Endothelial cell of umbilical vein (primary cell): ENCODE data around the gene KCNK16. TPM values are rescaled to one million over a fixed set of nuclear protein-coding genes. Genes with fewer than 3 reads are reported as not detected.
"Not testable (repeated sequence)": the region's sequence is repeated elsewhere in the genome, so short reads cannot be mapped to it uniquely, and the experiment has no call there.

ENCODE experiments used
- BruUV-seq: library from RNA; stranded (reverse); fragments of 400-500 nt; replicated peaks from 2 replicates; lab custom pipeline; 2021; lab: Mats Ljungman, UMichigan
- CTCF ChIA-PET: fragments of 300-600, 350-600 bp; sonication (Branson Sonifier 250); formaldehyde crosslinking; loops from one replicate; lab custom pipeline; 2021; ENCODE audit warnings: antibody characterized with exemption, inconsistent platforms; lab: Charles Lee
- POLR2A ChIA-PET: fragments of 300-600, 350-600 bp; sonication (Branson Sonifier 250); formaldehyde crosslinking; loops from one replicate; lab custom pipeline; 2021; ENCODE audit warnings: antibody characterized with exemption, inconsistent platforms; lab: Charles Lee
- DNase-seq: peaks from one replicate; pipeline ENCODE4 v3.0.0-alpha.2; 2011; ENCODE audit warnings: low read depth, low spot score
- FAIRE-seq: peaks from 2 replicates; lab custom pipeline; 2011; peaks lifted over from hg19 to GRCh38; lab: Jason Lieb, UNC
- H2AFZ ChIP-seq: 2 replicates; pipeline ENCODE4 v1.6.0; 2012; ENCODE audit warnings: low read depth, low read length, control low read depth, inconsistent platforms
- H3K27ac ChIP-seq: 2 replicates; pipeline ENCODE4 v1.5.1; 2011; ENCODE audit warnings: low read depth, mild to moderate bottlenecking, control low read depth, low read length, moderate library complexity; ENCODE audit not compliant: insufficient read depth
- H3K27me3 ChIP-seq, 2 experiments: 2 replicates each; pipeline versions ENCODE4 v1.6.0 to v1.6.1; 2011; ENCODE audit warnings: low read length in 2 of 2, mixed read lengths in 1 of 2; ENCODE audit not compliant: control insufficient read depth in 2 of 2, insufficient read depth in 2 of 2
- H3K36me3 ChIP-seq, 2 experiments: 2 replicates in 1 of 2; 3 replicates in 1 of 2; pipeline ENCODE4 v1.5.1; 2011; ENCODE audit warnings: low read length in 2 of 2, mild to moderate bottlenecking in 1 of 2, moderate library complexity in 1 of 2; ENCODE audit not compliant: control insufficient read depth in 2 of 2, insufficient read depth in 2 of 2; ENCODE audit errors: extremely low read depth in 1 of 2
- H3K4me1 ChIP-seq: 3 replicates; pipeline ENCODE4 v1.5.1; 2011; ENCODE audit warnings: mild to moderate bottlenecking, low read length; ENCODE audit not compliant: control insufficient read depth, insufficient read depth; ENCODE audit errors: extremely low read depth
- H3K4me2 ChIP-seq: 2 replicates; pipeline ENCODE4 v1.6.1; 2011; ENCODE audit warnings: low read length, control low read depth, mixed read lengths; ENCODE audit not compliant: insufficient read depth
- H3K4me3 ChIP-seq, 3 experiments: fragments of 200-600 bp in 1 of 3; sonication (generic), shearing (Covaris generic) in 1 of 3; replicated peaks in 1 of 3; 2 replicates each; pipeline ENCODE4 v1.5.1; 2011 to 2016; ENCODE audit warnings: control low read depth in 3 of 3, low read length in 3 of 3, mild to moderate bottlenecking in 2 of 3, inconsistent platforms in 1 of 3, low read depth in 1 of 3, moderate library complexity in 1 of 3; ENCODE audit not compliant: insufficient read depth in 1 of 3
- H3K79me2 ChIP-seq: 2 replicates; pipeline ENCODE4 v1.6.0; 2012; ENCODE audit warnings: low read length, inconsistent platforms; ENCODE audit not compliant: control insufficient read depth, insufficient read depth
- H3K9ac ChIP-seq: replicated peaks from 2 replicates; pipeline ENCODE3; 2011; ENCODE audit warnings: low read length, control low read depth; ENCODE audit not compliant: insufficient read depth; ENCODE audit errors: extremely low read depth
- H3K9me1 ChIP-seq: replicated peaks from 3 replicates; pipeline ENCODE4 v1.6.0; 2011; ENCODE audit warnings: mild to moderate bottlenecking, low read length; ENCODE audit not compliant: control insufficient read depth, insufficient read depth; ENCODE audit errors: extremely low read depth
- H3K9me3 ChIP-seq: replicated peaks from 2 replicates; pipeline ENCODE4 v1.5.1; 2012; ENCODE audit warnings: low read length, inconsistent platforms; ENCODE audit not compliant: control insufficient read depth, insufficient read depth
- H4K20me1 ChIP-seq: replicated peaks from 2 replicates; pipeline ENCODE3; 2011; ENCODE audit warnings: mild to moderate bottlenecking, low read length; ENCODE audit not compliant: control insufficient read depth, insufficient read depth; ENCODE audit errors: extremely low read depth
- EZH2 ChIP-seq: IDR thresholded peaks from 2 replicates; pipeline ENCODE4 v1.6.1; 2012; ENCODE audit warnings: borderline replicate concordance, low read depth, mild to moderate bottlenecking, moderate library complexity, low read length, inconsistent platforms; ENCODE audit not compliant: severe bottlenecking
- FOS ChIP-seq: IDR thresholded peaks from 2 replicates; pipeline ENCODE4 v1.6.1; 2011; ENCODE audit warnings: mild to moderate bottlenecking, low read length, moderate library complexity, borderline replicate concordance; ENCODE audit not compliant: insufficient read depth
- GATA2 ChIP-seq: IDR thresholded peaks from 2 replicates; pipeline ENCODE4 v1.7.0; 2011; ENCODE audit warnings: low read depth, mild to moderate bottlenecking, moderate library complexity, mixed read lengths, low read length; ENCODE audit not compliant: insufficient read length, insufficient read depth
- JUN ChIP-seq: IDR thresholded peaks from 2 replicates; pipeline ENCODE4 v1.6.1; 2011; ENCODE audit warnings: borderline replicate concordance, low read depth; ENCODE audit not compliant: insufficient read length, insufficient read depth
- MYC ChIP-seq: IDR thresholded peaks from one replicate; pipeline ENCODE4 v1.6.1; 2011; ENCODE audit warnings: mild to moderate bottlenecking, low read depth, low read length
- POLR2A ChIP-seq: IDR thresholded peaks from 2 replicates; pipeline ENCODE4 v1.6.1; 2012; ENCODE audit warnings: low read depth, mild to moderate bottlenecking, control low read depth, low read length
- POLR2AphosphoS5 ChIP-seq: IDR thresholded peaks from 2 replicates; pipeline ENCODE4 v1.6.1; 2012; ENCODE audit warnings: low read depth, mild to moderate bottlenecking, control low read depth, low read length, moderate library complexity; ENCODE audit not compliant: insufficient read depth
- dilution Hi-C: fragments of 300-500 bp; cut with MboI; formaldehyde crosslinking; loops from one replicate; pipeline ENCODE4 v1.15.0; 2019; ENCODE audit warnings: low sequenced_read_pairs; ENCODE audit not compliant: extremely low pct_ligation_motif_present
- intact Hi-C: fragments of 100-400 bp; cut with micrococcal nuclease; formaldehyde crosslinking; loops from one replicate; pipeline ENCODE4 v1.10.0; 2022
- polyA plus RNA-seq, 4 experiments: library from polyadenylated mRNA; depleted of rRNA in 3 of 4; stranded (reverse) in 3 of 4; unstranded in 1 of 4; fragments of >200 nt; gene quantifications; 2 replicates each; pipeline versions ENCODE4 v1.2.1 to v1.2.3, GENCODE V29; 2011 to 2012; ENCODE audit warnings: missing spikeins in 1 of 4
- total RNA-seq: library from RNA; stranded (reverse); gene quantifications from 2 replicates; pipeline ENCODE4 v1.2.3, GENCODE V29; 2021
- TF ChIP-seq, protein P1 (sequence below): IDR thresholded peaks from 2 replicates; pipeline ENCODE4 v1.6.1; 2011; ENCODE audit not compliant: insufficient read depth, insufficient read length
- TF ChIP-seq, protein P2 (sequence below), 2 donors: IDR thresholded peaks; 1 replicate in 1 of 2; 2 replicates in 1 of 2; pipeline ENCODE4 v1.5.1; 2011; ENCODE audit warnings: low read length in 2 of 2, mild to moderate bottlenecking in 2 of 2, moderate library complexity in 2 of 2, control low read depth in 1 of 2, inconsistent platforms in 1 of 2, low read depth in 1 of 2; ENCODE audit not compliant: insufficient read depth in 1 of 2; ENCODE audit errors: extremely low read depth in 1 of 2

Gene KCNK16
- total and polyA plus RNA-seq, 2 donors (not counting 3 experiments of a cell fraction or from before 2014, with no cell fraction given), result not detected

GRCh38 chr6:39287601-39288000, 34.9 kb downstream of the KCNK16 start:
- H4K20me1 ChIP-seq, result no peaks in the 10 kb centered on the region
- no peaks in the 10 kb centered on the region for H3K9me1 ChIP-seq
- dilution Hi-C loops, result no loop called here
- no peak overlapping the region for H3K4me2 ChIP-seq
- no peaks in the 10 kb centered on the region for H3K4me1 ChIP-seq
- H2AFZ ChIP-seq, result no peak overlapping the region
- CTCF ChIA-PET, result no interaction called here
- DNase-seq, result no peak
- H3K79me2 ChIP-seq, result no peaks in the 10 kb centered on the region
- no peak overlapping the region for H3K9ac ChIP-seq
- H3K4me3 ChIP-seq, result no peak overlapping the region
- no TSS peak for BruUV-seq
- H3K27ac ChIP-seq, result no peak overlapping the region
- TF ChIP-seq POLR2A (no peak), POLR2AphosphoS5 (no peak), MYC (no peak), FOS (no peak), EZH2 (no peak), GATA2 (no peak), JUN (no peak)
- TF ChIP-seq, protein P1, sequence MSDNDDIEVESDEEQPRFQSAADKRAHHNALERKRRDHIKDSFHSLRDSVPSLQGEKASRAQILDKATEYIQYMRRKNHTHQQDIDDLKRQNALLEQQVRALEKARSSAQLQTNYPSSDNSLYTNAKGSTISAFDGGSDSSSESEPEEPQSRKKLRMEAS, result no peak
- TF ChIP-seq, protein P2, sequence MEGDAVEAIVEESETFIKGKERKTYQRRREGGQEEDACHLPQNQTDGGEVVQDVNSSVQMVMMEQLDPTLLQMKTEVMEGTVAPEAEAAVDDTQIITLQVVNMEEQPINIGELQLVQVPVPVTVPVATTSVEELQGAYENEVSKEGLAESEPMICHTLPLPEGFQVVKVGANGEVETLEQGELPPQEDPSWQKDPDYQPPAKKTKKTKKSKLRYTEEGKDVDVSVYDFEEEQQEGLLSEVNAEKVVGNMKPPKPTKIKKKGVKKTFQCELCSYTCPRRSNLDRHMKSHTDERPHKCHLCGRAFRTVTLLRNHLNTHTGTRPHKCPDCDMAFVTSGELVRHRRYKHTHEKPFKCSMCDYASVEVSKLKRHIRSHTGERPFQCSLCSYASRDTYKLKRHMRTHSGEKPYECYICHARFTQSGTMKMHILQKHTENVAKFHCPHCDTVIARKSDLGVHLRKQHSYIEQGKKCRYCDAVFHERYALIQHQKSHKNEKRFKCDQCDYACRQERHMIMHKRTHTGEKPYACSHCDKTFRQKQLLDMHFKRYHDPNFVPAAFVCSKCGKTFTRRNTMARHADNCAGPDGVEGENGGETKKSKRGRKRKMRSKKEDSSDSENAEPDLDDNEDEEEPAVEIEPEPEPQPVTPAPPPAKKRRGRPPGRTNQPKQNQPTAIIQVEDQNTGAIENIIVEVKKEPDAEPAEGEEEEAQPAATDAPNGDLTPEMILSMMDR (IDR thresholded peaks at IDR 0.05; ENCODE audit: extremely low read depth in 1 of 2, insufficient read depth in 1 of 2, low read depth in 1 of 2, low read length in 2 of 2), result no peak
- intact Hi-C loops, result no loop called here
- no peak for FAIRE-seq
- H3K36me3 ChIP-seq, result no peaks in the 10 kb centered on the region
- no peaks in the 10 kb centered on the region for H3K27me3 ChIP-seq
- H3K9me3 ChIP-seq, result no peaks in the 10 kb centered on the region
- POLR2A ChIA-PET, result no interaction called here

- H3K27me3 ChIP-seq, BruUV-seq, H3K9me3 ChIP-seq, POLR2A ChIA-PET, intact Hi-C loops, CTCF ChIA-PET, H3K27ac ChIP-seq, H3K9ac ChIP-seq, dilution Hi-C loops, H3K4me1 ChIP-seq, H4K20me1 ChIP-seq, H3K4me2 ChIP-seq, FAIRE-seq, H3K4me3 ChIP-seq, H3K79me2 ChIP-seq, H3K9me1 ChIP-seq, DNase-seq, H3K36me3 ChIP-seq, H2AFZ ChIP-seq: not testable (repeated sequence)
Measured at GRCh38 chr6:39286596-39286995, 35.9 kb downstream of the KCNK16 start.
